HG03108 (cell line): ENCODE data around the gene DPCD.
A peak's percentile ranks its signal among the peaks of the same experiment; 100 is the strongest.
"Not testable (repeated sequence)": the region's sequence is repeated elsewhere in the genome, so short reads cannot be mapped to it uniquely, and the experiment has no call there.

ENCODE experiments used
- ATAC-seq: cut with Tn5 transposase; IDR thresholded peaks from one replicate; pipeline ENCODE4 v1.9.1; 2021; ENCODE audit warnings: moderate library complexity; ENCODE audit not compliant: unreplicated experiment

Gene DPCD

DNA sequence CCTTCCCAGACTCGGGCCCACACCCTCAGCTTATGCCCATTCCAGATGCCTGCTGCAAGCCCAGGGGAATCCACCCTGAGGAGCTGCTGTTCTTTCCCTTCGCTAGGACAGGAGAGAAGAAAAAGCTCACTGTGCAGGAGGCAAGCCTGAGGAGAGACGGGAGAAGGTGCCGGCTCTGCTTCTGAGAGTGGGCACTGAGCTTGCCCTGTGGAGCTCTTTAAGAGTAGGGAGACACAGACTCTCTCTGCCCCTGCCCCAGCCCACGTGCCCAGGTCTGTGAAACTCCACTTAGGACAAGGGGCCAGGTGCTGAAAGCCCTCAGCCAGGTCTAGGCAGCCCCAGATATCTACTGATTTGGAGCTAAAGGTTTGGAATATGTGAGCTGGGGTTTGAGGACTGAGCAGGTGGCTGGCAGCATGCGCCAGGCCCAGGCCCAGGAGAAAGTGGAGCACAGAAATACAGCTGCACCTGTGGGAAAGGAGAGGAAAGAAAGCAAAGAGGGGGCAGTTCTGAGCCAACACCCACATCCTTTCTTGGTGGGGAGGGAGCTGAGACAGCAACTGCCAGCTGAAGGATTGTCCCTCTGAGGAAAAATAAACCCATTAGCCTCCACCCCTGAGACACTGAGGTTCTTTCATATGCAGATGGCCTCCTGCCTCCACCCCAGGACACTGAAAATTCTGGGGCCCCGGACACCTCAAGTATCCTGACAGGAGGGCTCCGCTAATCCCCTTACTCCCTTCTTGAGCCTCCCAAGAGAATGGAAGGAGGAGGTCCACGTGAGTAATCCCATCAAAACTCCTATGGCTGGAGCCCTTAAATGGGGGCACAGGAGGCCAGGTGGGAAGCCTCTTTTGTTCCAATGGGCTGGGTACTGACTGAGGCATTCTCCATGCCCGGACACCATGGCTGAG, 7.4 kb upstream of the DPCD start:
- ATAC-seq: no peak

GRCh38 chr10:101585841-101586240, 2.3 kb upstream of the DPCD start:
- no peak for ATAC-seq

DNA sequence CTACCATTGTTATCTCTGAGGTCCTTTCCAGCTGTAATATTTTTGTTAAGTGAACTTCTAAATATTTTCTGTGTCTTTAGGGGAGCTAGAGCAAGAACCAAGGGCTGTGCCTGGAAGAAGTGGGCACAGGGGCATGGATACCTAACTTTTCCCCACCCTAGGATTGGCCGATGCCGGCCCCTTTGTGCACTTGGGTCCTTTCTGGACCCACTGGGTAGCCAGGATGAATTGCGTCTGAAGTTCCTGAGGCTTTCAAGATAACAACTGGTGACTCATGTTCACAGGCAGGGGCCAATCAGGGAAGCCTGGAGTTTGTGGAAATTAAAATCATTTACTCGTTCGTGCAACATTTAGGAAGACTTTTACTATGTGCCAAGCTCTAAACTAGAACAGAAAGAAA, 758 bp downstream of the DPCD start:
- no peak for ATAC-seq

GRCh38 chr10:101593331-101593730, 5.2 kb downstream of the DPCD start:
- ATAC-seq: not testable (repeated sequence)

DNA sequence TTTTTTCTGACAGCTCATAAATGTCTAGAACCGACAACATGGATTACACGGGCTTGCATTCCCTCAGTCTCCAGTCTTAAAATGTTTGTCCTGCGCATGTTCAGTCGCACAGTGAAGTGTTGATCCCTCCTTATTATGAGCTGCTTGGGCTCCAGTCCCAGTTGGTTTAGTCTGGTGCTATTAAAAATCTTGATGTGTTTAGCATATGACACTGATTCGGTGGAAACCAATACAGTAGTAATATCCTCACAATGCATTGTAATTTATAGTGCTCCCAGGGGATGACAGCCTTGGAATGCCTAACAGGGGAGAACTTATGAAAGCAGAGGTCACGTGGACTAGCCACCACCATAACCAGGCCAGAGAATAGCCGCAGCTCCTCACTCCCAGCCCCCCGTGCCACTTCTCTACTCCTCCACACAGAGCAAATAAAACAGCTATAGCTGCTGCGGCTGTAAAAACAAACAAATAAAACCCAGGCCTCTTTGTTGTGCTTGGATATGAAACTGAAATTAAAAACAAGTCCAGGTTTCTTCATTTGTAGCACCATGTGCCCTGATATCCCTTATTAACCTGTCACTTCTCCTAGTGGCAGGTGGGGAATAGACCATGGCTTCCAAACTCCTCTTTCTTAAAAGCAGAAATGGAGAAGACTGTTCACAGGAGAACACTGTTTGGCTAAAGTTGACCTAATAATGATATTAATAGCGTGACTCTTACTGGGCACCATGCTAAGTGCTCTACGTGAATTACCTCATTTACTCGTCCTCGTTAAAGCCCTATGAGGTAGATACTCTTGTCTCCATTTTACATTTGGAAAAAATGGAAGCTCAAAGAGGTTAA, 7.7 kb downstream of the DPCD start:
- ATAC-seq: no peak

DNA sequence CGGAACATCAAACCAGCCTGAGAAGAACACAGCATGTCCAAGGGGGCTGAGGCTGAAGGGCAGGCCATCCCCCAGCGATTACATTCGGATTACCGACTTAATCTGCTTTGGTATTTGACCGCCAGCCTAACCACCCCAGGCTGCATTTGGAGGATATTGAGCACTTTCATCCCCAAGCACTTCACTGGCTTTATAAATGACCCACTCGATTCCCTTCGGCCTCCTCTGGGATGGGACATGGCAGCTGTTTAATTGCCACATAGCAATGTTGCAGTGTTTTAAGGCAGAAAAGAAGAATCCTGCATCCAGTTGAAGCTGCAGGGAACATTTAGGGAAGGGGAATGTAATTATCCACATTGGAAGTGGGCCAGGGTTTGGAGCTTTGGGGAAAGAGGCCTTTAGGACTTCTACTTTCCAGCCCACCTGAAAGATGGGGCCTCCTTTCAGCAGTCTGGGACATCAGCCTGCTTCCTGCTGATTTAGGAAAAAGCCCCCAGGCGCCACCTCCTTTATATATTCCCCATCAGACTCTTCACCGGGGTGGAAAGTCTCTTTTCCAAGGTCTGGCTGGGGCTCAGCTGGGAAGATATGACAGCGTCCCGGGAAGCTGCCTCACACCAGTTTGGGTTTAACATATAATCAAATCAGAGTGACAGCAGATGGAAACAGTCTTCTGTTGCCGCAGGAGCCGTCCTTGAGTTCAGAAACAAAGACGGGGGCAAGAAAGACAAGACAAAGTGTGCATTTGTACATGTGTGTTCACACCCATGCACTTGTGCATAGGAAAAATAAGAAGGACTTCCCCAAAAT, 9.2 kb downstream of the DPCD start:
- no peak for ATAC-seq

- ATAC-seq: no peak
Measured at GRCh38 chr10:101601541-101601940, 13.4 kb downstream of the DPCD start.

DNA sequence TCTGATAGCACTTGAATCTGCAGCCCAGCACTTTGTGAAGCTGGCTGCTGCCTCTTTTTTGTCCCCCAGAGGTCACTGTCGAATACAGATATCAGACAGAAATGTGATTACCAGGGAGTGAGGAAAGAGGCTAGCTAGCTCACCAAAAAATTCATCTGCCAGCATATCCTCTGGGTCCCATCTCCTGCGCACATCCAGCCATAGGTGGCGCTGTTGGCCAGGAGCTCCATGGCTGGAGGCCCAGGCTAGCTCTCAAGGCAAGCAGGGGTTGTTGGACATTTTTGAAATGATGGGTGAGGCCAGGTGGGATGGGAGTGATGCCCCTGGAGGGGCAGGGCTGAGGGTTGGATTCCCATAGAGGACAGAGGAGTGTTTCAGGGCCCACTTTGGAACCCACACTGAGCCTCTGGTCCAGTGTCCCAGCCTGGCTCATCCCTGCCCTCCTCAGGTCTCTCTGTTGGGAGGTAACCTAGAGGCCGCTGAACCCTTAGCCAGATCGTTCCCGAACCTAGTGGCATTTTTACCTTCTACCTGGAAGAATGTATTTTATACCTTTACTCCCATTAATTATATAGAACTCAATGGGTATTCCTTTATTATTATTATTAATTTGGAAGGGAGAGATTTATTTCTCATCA, 14.8 kb downstream of the DPCD start:
- peak; percentile 65 for ATAC-seq

DNA sequence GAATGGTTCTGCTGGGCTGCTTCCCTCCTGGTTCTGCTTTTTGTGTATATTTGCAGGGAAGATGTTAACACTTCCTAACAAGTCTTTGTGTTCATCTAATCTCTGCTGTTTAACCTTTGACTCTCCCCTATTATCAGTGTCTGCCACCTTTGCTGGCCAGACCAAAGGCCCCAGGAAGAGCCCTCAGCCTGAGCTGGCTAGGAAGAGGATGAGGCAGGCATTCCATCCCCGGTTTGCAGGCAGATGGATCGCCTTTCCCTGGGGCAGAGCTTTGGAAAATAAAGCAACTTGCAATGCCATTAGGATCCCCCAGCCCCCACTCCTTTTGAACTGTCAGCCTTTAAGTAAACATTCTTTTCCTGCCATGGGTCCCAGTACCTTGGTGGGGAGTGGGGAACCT, 19.0 kb downstream of the DPCD start:
- ATAC-seq: no peak

DNA sequence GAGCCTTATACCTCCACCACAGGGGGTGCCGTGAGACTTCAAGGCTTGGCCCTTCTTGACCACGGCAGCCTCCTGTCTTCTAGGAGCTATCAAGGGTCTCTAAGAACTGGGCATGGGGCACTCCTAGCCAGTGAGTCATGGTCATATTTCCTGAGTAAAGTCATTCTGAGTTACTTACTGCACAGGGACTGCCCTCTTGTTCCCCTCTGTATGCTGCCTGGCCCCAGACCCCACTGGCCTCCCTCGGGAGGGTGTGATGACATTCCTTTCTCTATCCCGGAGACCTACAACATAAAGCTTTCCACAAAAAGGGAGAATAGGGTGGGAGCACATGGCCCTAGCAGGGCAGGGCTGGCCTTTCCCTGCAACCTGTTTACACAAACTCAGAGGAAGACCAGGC, 21.4 kb downstream of the DPCD start:
- ATAC-seq: no peak

GRCh38 chr10:101611096-101611905, 23.2 kb downstream of the DPCD start:
- ATAC-seq: no peak

DNA sequence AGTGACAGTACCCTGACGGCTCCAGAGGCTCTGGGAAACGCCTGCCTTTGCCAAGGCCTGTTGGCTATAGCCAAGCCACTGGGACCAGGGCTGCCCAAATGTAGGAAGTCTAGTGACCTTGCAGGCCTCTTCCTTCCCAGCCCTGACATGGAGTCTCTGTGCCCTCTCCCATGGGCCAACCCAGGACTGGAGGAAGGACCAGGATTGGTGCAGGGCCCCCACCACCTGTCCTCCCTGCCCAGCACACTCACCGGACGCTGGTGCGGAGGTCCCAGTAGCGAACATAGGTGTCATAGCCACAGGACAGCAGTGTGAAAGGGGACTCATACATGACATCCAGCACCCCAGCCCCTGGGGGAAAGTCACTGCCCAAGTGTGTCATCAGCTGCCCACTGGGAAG, 24.0 kb downstream of the DPCD start:
- ATAC-seq: no peak

GRCh38 chr10:101612872-101613271, 24.8 kb downstream of the DPCD start:
- no peak for ATAC-seq

DNA sequence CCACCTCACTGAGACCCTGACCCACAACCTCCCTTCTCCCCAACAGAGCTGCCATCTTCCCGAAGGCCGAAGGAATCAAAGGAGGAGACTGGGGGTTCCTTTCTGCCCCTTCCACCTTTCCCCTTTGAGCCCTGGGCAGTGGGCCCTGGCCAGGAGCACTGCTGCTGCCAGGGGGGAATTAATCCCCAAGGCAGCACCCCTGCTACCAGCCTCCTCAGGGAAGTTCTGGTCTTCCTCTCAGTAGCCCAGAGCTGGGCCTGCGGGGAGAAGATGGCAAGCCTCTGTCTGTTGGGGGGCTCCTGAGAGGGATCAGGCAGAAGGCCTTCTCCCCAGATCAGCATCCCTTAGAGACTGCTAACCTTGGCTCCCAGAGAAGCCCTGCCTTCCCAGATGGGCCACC, 25.5 kb downstream of the DPCD start:
- no peak for ATAC-seq

DNA sequence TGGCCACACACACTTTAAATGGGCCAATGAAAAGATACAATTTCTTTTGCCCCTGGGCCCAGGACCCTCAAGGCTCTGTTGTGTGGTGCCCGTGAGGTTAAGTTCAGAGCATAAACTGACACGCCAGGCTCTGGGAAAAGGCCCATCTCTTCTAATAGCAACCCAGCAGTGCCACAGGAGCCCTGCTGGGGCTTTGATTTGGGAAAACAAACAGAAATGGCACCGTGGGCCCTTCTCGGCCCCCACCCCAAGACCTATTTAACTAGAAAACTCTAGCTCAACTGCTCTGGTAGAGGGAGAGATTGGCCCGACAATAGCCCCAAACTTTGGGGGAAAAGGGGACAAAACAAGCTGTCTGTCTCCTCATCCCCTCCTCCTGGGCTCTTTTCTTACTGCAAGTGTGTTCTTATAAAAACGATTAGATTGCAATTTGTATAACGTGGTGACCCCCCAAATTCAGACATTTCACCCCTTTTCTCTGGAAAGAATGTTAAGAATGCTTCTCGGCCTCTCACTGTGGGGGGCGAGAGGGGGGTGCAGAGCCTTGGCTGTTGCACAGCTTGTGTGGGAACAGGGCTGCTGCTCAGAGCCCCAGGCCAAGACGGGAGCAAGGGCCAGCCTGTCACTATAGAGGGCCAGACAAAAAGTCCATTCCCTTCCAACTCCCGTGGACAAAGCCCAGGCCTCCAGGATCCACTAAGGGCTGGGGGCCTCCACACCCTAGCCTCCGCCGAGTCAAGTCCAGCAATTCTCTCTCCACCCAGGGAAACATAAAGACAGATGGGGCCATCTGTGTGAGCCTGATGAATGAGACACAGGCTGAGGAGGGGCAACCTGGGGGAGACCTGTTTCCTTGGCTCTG, 26.8 kb downstream of the DPCD start:
- ATAC-seq: no peak

GRCh38 chr10:101615525-101616116, 27.5 kb downstream of the DPCD start:
- no peak for ATAC-seq

GRCh38 chr10:101616415-101617101, 28.4 kb downstream of the DPCD start:
- no peak for ATAC-seq
